ENCODE measurements around the gene PRKN.

The PRKN gene

GRCh38 chr6:162704001-162704400 lies 23.6 kb downstream of the PRKN start:
- H3K27ac ChIP-seq: no peak overlapping the region
- no peak for TF ChIP-seq ZFX (IDR thresholded peaks at IDR 0.05)
- TF ChIP-seq, protein P1, sequence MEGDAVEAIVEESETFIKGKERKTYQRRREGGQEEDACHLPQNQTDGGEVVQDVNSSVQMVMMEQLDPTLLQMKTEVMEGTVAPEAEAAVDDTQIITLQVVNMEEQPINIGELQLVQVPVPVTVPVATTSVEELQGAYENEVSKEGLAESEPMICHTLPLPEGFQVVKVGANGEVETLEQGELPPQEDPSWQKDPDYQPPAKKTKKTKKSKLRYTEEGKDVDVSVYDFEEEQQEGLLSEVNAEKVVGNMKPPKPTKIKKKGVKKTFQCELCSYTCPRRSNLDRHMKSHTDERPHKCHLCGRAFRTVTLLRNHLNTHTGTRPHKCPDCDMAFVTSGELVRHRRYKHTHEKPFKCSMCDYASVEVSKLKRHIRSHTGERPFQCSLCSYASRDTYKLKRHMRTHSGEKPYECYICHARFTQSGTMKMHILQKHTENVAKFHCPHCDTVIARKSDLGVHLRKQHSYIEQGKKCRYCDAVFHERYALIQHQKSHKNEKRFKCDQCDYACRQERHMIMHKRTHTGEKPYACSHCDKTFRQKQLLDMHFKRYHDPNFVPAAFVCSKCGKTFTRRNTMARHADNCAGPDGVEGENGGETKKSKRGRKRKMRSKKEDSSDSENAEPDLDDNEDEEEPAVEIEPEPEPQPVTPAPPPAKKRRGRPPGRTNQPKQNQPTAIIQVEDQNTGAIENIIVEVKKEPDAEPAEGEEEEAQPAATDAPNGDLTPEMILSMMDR (conservative IDR thresholded peaks at IDR 0.05): no peak

DNA sequence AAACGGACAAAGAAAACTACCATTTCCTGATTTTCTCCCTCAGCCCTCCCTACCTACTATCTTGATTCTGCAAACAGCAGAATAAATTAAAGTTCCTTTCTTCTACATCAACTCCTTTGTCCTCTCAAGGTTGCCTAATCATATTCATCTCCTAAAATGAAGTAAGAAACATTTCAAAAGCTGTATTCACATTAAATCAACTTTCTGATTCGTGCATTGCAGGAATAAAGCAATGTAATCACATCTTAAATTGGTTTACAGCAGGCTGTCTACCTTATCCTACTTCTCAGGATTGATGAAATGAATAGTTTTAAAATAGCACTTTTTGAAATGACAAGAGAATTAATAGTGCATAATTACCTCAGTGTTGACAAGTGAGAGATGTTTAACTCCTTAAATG lies 25.1 kb downstream of the PRKN start:
- TF ChIP-seq, protein P1 (conservative IDR thresholded peaks at IDR 0.05): no peak
- TF ChIP-seq ZFX (IDR thresholded peaks at IDR 0.05): no peak
- no peak overlapping the region for H3K27ac ChIP-seq

DNA sequence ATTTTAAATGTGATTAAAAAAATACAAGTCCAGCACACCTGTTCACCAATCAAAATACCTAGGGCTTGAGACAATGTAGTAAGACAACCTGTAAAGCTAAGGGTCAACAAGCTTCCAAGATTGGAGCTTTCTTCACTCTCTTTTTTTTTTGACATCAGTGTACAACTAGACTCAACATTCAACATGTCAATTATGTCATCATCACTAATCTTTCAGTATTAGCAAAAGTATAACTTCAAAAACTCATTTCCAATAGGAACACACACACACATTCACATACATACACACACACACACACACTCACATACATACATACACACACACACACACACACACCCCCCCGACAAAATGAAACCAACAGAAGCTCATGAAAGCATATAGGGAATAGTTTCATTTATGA lies 26.0 kb downstream of the PRKN start:
- TF ChIP-seq ZFX (IDR thresholded peaks at IDR 0.05): no peak
- TF ChIP-seq, protein P1 (conservative IDR thresholded peaks at IDR 0.05): no peak
- no peak overlapping the region for H3K27ac ChIP-seq

DNA sequence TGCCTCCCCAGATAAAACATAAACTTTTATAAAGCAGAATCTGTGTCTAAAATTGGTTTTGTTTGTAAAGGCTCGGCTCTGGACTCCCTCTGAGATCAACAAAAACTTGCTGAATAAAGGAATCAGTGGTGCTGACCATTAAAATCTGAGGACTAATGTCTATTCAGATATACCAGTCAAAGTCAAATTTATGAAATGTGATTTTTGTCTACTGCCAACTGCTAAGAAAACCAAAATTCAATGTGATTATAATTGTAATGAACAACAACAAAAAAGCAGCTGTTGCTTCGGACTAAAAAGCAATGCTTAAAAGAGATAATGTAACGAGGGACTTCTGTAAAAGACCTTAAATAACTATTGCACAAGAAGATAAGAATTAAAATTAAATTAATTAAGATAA lies 26.6 kb downstream of the PRKN start:
- no peak overlapping the region for H3K27ac ChIP-seq
- TF ChIP-seq ZFX (IDR thresholded peaks at IDR 0.05): no peak
- TF ChIP-seq, protein P1 (conservative IDR thresholded peaks at IDR 0.05): no peak

- TF ChIP-seq, protein P1 (conservative IDR thresholded peaks at IDR 0.05): no peak
- no peak for TF ChIP-seq ZFX (IDR thresholded peaks at IDR 0.05)
- no peak overlapping the region for H3K27ac ChIP-seq
Measured at GRCh38 chr6:162699961-162700360, 27.6 kb downstream of the PRKN start.

DNA sequence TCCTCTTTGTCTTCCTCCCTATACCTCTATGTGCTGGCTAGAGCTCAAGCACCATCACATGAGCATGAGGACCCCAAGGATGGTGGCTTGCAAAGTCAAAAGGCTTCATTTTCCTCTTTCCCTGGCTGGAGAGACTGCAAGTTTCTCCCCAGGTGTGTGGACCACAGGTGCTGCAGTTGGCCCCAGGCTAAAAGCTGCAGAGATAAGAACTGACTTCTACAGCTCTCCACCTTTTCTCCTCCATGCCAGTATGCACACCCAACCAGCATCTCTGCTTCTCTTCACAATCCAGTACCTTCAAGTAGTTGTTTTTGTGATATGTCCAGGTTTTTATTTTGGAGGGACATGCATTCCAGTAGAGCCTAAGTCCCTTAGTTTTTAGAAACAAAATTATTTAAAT lies 29.1 kb downstream of the PRKN start:
- H3K27ac ChIP-seq: no peak overlapping the region
- TF ChIP-seq ZFX (IDR thresholded peaks at IDR 0.05): no peak
- TF ChIP-seq, protein P1 (conservative IDR thresholded peaks at IDR 0.05): no peak

DNA sequence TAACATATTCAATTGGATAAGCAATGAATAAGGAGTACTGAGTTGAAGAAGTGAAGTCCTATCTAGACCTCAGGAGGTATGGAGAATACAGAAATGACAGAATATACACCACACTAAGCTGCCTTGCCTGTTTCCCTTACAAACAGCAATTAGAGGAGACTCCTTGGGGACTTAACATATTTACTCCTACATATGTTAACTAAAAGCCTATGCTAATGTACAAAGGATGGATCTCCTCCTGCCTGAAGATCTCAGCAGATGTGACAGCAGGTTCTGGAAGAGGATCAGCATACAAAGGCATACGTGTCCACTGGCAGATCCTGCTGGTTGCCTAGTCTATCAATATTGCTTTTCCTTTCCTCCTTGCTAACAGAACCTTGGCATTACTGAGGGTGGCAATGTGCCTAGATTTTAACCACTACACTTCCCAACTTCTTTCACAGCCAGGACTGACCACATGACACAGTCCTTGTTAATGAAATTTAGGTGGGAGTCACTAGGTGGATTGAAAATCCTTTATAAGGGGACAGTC lies 29.6 kb downstream of the PRKN start:
- no peak overlapping the region for H3K27ac ChIP-seq
- no peak for TF ChIP-seq ZFX (IDR thresholded peaks at IDR 0.05)
- TF ChIP-seq, protein P1 (conservative IDR thresholded peaks at IDR 0.05): no peak

Data from C4-2B (cell line).